Measurements from ENCODE around the gene DMRT3.

The DMRT3 gene

DNA sequence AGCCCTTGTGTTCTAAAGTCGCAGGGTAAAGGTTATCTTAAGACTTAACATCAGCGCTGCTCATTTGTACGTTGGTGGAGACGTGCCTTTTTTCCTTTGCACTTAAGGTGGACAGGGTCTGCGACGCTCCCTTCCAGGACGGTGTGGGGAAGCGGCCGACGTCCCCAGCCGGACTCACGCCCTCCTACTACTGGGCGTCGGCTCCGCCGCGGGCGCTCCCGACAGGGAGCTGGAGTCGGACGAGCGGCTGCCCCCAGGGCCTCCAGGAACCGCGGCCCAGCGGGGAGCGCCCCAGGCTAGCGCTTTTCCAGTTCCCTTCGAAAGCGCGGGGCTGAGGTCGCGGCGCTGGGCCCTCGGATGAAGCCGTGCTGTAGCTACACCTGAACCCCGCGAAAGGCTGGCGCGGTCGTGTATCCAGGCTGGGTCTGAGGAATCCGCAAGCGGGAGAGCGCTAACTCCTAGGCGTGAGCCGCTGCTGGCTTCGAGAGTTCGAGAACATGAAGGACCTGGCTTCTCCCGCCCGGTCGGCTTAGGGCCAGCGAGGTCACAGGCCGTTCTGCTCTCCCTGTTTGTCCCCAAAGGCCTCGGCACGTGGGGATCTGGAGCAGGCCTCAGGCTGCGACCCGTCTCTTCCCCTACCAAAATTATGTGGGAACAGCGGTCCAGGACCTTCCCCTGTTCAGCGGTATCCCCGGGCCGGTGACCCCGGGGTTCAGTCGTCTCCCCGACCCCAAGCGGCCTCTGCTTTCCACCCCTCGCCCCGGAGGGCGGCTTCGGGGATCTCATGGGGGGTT, 3.8 kb upstream of the DMRT3 start:
- H3K4me2 ChIP-seq (ENCODE audit: low read length) = no peak overlapping the region

GRCh38 chr9:973295-973834, 3.1 kb upstream of the DMRT3 start:
- H3K4me2 ChIP-seq (ENCODE audit: low read length) = no peak overlapping the region
- H4K20me1 ChIP-seq (ENCODE audit: control insufficient read depth, insufficient read depth, low read depth, low read length) = no peaks in the 10 kb centered on the region
- H3K4me3 ChIP-seq (ENCODE audit: low read length) = no peak overlapping the region
- H3K27me3 ChIP-seq (ENCODE audit: control insufficient read depth, low read length) = peaks cover 3% of the 10 kb centered on the region
- H3F3A ChIP-seq (ENCODE audit: control insufficient read depth, insufficient read depth) = no peaks in the 10 kb centered on the region
- peaks cover 14% of the 10 kb centered on the region; the same call in 1 of the 2 replicates for H3K9me3 ChIP-seq (ENCODE audit: control insufficient read depth, insufficient read depth, low read length)
- H3K79me2 ChIP-seq (ENCODE audit: control insufficient read depth, low read length) = no peaks in the 10 kb centered on the region
- H3K36me3 ChIP-seq (ENCODE audit: control insufficient read depth, low read length) = no peaks in the 10 kb centered on the region
- no peaks in the 10 kb centered on the region for H3K4me1 ChIP-seq (ENCODE audit: control insufficient read depth, low read length)
- H3K27ac ChIP-seq (ENCODE audit: low read depth, low read length) = no peak overlapping the region
- no peaks in the 10 kb centered on the region for H3K9me2 ChIP-seq (replicated peaks; ENCODE audit: control insufficient read depth, low read length)
- TF ChIP-seq, protein P1, sequence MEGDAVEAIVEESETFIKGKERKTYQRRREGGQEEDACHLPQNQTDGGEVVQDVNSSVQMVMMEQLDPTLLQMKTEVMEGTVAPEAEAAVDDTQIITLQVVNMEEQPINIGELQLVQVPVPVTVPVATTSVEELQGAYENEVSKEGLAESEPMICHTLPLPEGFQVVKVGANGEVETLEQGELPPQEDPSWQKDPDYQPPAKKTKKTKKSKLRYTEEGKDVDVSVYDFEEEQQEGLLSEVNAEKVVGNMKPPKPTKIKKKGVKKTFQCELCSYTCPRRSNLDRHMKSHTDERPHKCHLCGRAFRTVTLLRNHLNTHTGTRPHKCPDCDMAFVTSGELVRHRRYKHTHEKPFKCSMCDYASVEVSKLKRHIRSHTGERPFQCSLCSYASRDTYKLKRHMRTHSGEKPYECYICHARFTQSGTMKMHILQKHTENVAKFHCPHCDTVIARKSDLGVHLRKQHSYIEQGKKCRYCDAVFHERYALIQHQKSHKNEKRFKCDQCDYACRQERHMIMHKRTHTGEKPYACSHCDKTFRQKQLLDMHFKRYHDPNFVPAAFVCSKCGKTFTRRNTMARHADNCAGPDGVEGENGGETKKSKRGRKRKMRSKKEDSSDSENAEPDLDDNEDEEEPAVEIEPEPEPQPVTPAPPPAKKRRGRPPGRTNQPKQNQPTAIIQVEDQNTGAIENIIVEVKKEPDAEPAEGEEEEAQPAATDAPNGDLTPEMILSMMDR (IDR thresholded peaks at IDR 0.05; ENCODE audit: low read depth, low read length, poor library complexity, severe bottlenecking) = no peak
- no peak for TF ChIP-seq EZH2phosphoT487 (IDR thresholded peaks at IDR 0.05; ENCODE audit: borderline replicate concordance, low read length)

More for the DNA sequence above, 3.8 kb upstream of the DMRT3 start:
- H3K9me3 ChIP-seq (ENCODE audit: control insufficient read depth, insufficient read depth, low read length) = peaks cover 14% of the 10 kb centered on the region; the same call in 1 of the 2 replicates
- H4K20me1 ChIP-seq (ENCODE audit: control insufficient read depth, insufficient read depth, low read depth, low read length) = no peaks in the 10 kb centered on the region
- H3K4me3 ChIP-seq (ENCODE audit: low read length) = no peak overlapping the region
- no peaks in the 10 kb centered on the region for H3K36me3 ChIP-seq (ENCODE audit: control insufficient read depth, low read length)
- no peak for TF ChIP-seq EZH2phosphoT487 (IDR thresholded peaks at IDR 0.05; ENCODE audit: borderline replicate concordance, low read length)
- TF ChIP-seq, protein P1 (IDR thresholded peaks at IDR 0.05; ENCODE audit: low read depth, low read length, poor library complexity, severe bottlenecking) = no peak
- no peaks in the 10 kb centered on the region for H3K9me2 ChIP-seq (replicated peaks; ENCODE audit: control insufficient read depth, low read length)
- H3K27ac ChIP-seq (ENCODE audit: low read depth, low read length) = no peak overlapping the region
- 0 out of 2 replicates have a peak, but pooled peaks cover 3% of the 10 kb centered on the region for H3K27me3 ChIP-seq (ENCODE audit: control insufficient read depth, low read length)
- H3K79me2 ChIP-seq (ENCODE audit: control insufficient read depth, low read length) = no peaks in the 10 kb centered on the region
- H3F3A ChIP-seq (ENCODE audit: control insufficient read depth, insufficient read depth) = no peaks in the 10 kb centered on the region
- peaks cover 4% of the 10 kb centered on the region for H3K4me1 ChIP-seq (ENCODE audit: control insufficient read depth, low read length)

GRCh38 chr9:974031-974995, 2.1 kb upstream of the DMRT3 start:
- Histone ChIP-seq H3K27me3 (ENCODE audit: control insufficient read depth, low read length) (peaks cover 13% of the 10 kb centered on the region), H3K9me2 (replicated peaks; ENCODE audit: control insufficient read depth, low read length) (no peaks in the 10 kb centered on the region), H3K4me1 (ENCODE audit: control insufficient read depth, low read length) (no peaks in the 10 kb centered on the region), H3F3A (ENCODE audit: control insufficient read depth, insufficient read depth) (no peaks in the 10 kb centered on the region), H3K4me2 (ENCODE audit: low read length) (no peak overlapping the region), H3K79me2 (ENCODE audit: control insufficient read depth, low read length) (no peaks in the 10 kb centered on the region), H3K4me3 (ENCODE audit: low read length) (no peak overlapping the region), H4K20me1 (ENCODE audit: control insufficient read depth, insufficient read depth, low read depth, low read length) (no peaks in the 10 kb centered on the region), H3K9me3 (ENCODE audit: control insufficient read depth, insufficient read depth, low read length) (peaks cover 14% of the 10 kb centered on the region; the same call in 1 of the 2 replicates), H3K27ac (ENCODE audit: low read depth, low read length) (no peak overlapping the region), H3K36me3 (ENCODE audit: control insufficient read depth, low read length) (no peaks in the 10 kb centered on the region)
- TF ChIP-seq, protein P1 (IDR thresholded peaks at IDR 0.05; ENCODE audit: low read depth, low read length, poor library complexity, severe bottlenecking) = no peak
- no peak for TF ChIP-seq EZH2phosphoT487 (IDR thresholded peaks at IDR 0.05; ENCODE audit: borderline replicate concordance, low read length)
